ENCODE data around the gene TMEM14A. TPM values are rescaled to one million over a fixed set of nuclear protein-coding genes. Genes with fewer than 3 reads are reported as not detected.
A peak's percentile ranks its signal among the peaks of the same experiment; 100 is the strongest.
"Not testable (repeated sequence)": the region's sequence is repeated elsewhere in the genome, so short reads cannot be mapped to it uniquely, and the experiment has no call there.

Gene TMEM14A
- polyA plus RNA-seq, 4 donors, result 46.3 to 57.6 (median 53.0) TPM

DNA sequence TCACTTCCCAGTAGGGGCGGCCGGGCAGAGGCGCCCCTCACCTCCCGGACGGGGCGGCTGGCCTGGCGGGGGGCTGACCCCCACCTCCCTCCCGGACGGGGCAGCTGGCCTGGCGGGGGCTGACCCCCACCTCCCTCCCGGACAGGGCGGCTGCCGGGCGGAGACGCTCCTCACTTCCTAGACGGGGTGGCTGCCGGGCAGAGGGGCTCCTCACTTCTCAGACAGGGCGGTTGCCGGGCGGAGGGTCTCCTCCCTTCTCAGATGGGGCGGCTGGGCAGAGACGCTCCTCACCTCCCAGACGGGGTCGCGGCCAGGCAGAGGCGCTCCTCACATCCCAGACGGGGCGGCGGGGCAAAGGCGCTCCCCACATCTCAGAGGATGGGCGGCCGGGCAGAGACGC, 15.0 kb upstream of the TMEM14A start:
- not testable (repeated sequence) for DNase-seq (ENCODE audit: low read depth in 4 of 4, low spot score in 3 of 4)

DNA sequence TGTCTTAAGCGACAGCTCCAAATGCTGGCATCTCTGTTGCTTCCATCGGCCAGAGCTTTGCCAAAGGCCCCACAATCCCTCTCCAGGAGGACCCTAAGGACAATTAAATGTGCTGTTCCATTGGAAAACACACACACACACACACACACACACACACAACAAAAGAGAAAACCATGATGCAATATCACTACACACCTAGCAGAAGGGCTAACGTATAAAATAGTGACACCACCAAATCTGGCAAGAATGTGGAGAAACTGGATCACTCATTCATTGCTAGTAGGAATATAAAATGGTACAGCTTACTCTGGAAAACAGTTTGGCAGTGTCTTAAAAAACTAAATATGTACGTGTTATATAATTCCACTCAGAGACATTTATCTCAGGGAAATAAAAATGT, 13.0 kb upstream of the TMEM14A start:
- DNase-seq (ENCODE audit: low read depth in 4 of 4, low spot score in 3 of 4), result no peak

DNA sequence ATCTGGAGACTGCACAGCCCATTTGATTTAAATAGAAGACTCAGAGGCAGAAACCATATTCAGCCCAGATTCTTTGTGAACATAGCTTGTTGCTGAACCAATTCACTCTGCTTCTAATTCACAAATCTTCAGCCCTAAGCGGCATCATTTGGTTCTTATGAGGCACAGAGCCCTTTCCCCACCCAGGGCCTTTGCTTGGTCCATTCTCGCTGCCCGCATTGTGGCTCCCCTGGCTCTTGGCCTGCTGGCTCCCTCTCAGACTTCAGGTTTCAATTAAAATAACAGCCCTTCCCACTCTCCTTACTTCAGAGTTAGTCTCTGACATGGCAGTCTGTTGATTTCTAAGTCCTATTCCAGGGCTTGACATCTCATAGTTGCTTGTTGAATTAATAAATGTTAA, 9.4 kb upstream of the TMEM14A start:
- no peak for DNase-seq (ENCODE audit: low read depth in 4 of 4, low spot score in 3 of 4)

GRCh38 chr6:52662031-52662430, 8.9 kb upstream of the TMEM14A start:
- DNase-seq (ENCODE audit: low read depth in 4 of 4, low spot score in 3 of 4), result no peak

- peak in 3 of 4 donors; percentile 55 to 73 (median 63) for DNase-seq (ENCODE audit: low read depth in 4 of 4, low spot score in 3 of 4)
Observed at GRCh38 chr6:52663120-52663935, 7.6 kb upstream of the TMEM14A start.

- DNase-seq (ENCODE audit: low read depth in 4 of 4, low spot score in 3 of 4), result no peak
Observed at GRCh38 chr6:52663936-52664185, 7.1 kb upstream of the TMEM14A start.

- peak; percentile 79 to 89 (median 84) for DNase-seq (ENCODE audit: low read depth in 4 of 4, low spot score in 3 of 4)
Observed at GRCh38 chr6:52664186-52664990, 6.5 kb upstream of the TMEM14A start.

DNA sequence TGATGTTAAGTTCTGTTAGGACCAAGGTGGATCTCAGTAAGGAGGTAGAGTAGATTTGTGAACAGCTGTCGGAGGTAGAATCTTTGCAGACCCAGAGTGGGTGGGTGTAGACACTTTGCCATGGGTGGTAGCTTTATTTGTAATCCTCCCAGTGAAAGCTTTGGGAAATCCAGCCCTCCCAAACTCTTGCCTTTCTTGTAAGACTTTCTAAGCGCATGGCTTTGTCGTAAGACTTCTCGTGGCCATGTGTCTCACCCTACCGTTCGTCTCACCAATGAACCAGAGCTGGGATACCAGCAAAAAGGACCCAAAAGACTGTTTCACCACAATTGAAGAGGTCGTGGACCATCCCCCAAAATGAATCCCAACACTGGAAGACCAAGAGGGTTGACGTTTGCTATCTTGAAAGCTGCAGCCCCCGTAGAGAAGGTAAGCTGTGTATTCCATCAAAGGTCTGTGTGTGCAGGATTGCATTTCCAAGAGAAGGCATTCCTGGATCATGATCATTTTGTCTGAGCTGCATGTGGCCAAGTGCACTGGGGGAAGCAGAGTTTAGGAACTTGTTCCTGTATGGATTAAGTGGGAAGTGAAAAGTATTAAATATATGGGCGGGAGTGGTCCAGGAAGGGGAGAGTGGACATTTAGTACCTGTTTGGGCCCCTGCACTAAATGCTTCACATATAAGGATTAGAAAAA, 5.8 kb upstream of the TMEM14A start:
- DNase-seq (ENCODE audit: low read depth in 4 of 4, low spot score in 3 of 4), result no peak

GRCh38 chr6:52666071-52666470, 4.8 kb upstream of the TMEM14A start:
- no peak for DNase-seq (ENCODE audit: low read depth in 4 of 4, low spot score in 3 of 4)

- DNase-seq (ENCODE audit: low read depth in 4 of 4, low spot score in 3 of 4), result no peak
Observed at GRCh38 chr6:52666523-52666922, 4.4 kb upstream of the TMEM14A start.

DNA sequence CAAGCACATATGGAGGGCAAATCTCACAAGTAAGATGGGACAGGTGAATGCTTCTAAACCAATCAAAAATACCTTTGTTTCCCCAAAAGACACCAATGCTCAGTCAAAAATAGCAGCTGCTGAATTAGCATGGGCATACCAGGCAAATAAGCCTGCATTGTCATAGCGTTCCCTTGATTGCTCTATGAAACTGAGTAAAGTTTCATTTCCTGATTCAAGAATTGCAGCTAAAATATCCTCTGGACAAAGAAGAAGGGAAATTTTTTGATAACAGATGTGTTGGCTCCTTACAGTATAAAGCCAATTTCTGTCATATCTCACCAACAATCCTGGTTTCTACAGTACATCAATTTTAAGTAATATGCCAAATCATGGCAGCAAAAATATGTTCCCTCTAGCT, 3.3 kb upstream of the TMEM14A start:
- no peak for DNase-seq (ENCODE audit: low read depth in 4 of 4, low spot score in 3 of 4)

GRCh38 chr6:52671676-52672075, 763 bp downstream of the TMEM14A start:
- DNase-seq (ENCODE audit: low read depth in 4 of 4, low spot score in 3 of 4), result no peak

GRCh38 chr6:52672412-52673025, 1.6 kb downstream of the TMEM14A start:
- no peak for DNase-seq (ENCODE audit: low read depth in 4 of 4, low spot score in 3 of 4)

GRCh38 chr6:52674666-52675065, 3.8 kb downstream of the TMEM14A start:
- DNase-seq (ENCODE audit: low read depth in 4 of 4, low spot score in 3 of 4), result no peak

GRCh38 chr6:52675372-52675771, 4.5 kb downstream of the TMEM14A start:
- DNase-seq (ENCODE audit: low read depth in 4 of 4, low spot score in 3 of 4), result no peak

DNA sequence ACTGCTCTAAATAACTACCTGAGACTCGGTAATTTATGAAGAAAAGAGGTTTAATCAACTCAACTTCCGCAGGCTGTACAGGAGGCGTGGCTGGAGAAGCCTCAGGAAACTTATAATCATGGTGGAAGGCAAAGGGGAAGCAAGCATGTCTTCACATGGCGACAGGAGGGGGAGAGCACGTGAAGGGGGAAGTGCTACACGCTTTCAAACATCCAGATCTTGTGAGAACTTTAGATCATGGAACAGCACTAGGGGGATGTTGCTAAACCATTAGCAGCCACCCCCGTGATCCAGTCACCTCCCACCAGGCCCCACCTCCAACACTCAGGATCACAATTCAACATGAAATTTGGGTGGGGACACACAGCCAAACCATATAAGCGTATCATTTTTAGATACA, 5.7 kb downstream of the TMEM14A start:
- DNase-seq (ENCODE audit: low read depth in 4 of 4, low spot score in 3 of 4), result not testable (repeated sequence)

DNA sequence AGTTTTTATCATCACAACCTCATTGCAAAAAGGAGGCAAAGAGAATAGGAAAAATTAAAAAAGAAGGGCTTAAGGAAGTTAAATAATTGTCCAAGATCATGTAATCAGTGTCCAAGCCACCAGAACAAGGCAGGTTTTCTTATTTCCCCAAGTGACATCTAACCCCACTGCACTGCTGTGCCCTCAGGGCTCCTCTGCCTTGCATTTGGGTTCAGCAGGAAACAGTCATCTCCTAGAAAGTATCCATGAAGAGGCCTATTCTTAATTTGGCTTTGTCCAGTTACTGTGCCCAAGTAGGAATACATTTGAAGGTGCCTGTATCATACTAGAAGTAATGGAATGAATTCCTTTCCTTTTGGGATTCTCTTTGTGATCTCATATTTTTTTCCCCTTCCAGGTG, 10.5 kb downstream of the TMEM14A start:
- DNase-seq (ENCODE audit: low read depth in 4 of 4, low spot score in 3 of 4), result no peak

DNA sequence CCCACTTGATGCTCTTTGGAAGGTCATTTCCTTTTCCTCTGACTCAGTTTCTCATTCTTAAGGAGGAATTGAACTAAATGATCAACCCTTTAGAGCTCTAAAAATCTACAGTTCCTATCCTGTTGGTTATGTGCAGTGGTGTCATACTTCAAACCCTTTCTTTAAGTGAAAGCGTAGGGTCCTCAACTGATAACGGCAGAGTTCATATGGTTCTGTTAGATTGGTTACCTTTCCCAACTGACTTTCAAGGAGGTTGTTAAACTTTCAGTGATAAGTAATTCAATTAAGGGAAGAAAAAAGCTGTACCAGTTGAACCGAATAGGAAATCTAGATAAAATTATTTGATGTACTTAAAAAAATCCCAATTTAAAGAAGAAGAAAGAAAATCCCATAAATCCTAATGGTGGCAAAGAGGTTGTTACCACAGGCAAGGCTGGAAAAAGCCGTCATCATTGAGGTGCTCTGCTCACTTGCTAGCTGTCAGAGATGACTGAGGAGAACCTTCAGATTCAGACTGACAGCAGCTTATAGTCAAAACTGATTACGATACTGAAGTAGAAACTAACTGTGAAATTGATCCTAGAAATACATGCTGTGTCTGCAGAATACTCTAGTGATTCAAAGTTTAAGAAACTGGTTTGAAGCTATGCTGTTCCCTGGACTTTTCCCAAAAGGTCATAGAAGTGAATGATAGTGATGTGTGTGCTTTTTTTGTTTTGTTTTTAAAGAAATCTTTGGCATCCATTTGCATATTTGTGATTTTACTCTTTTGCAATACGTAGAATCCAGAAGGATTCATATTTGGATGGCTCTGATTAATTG, 16.2 kb downstream of the TMEM14A start:
- DNase-seq (ENCODE audit: low read depth in 4 of 4, low spot score in 3 of 4), result no peak

- no peak for DNase-seq (ENCODE audit: low read depth in 4 of 4, low spot score in 3 of 4)
Observed at GRCh38 chr6:52689857-52690256, 18.9 kb downstream of the TMEM14A start.

GRCh38 chr6:52691718-52692117, 20.8 kb downstream of the TMEM14A start:
- DNase-seq (ENCODE audit: low read depth in 4 of 4, low spot score in 3 of 4), result no peak

Measured in left renal pelvis (tissue), 4 donors.